HEK293 (cell line): ENCODE results near the gene NEK9.

Experiments
- HOXD13 ChIP-seq: sonication (generic); formaldehyde crosslinking; IDR thresholded peaks from 2 replicates; pipeline ENCODE4 v1.8.0; 2022; ENCODE audit warnings: missing genetic modification reagents, borderline replicate concordance
- REPIN1 ChIP-seq: fragments of 450-650 bp; formaldehyde crosslinking; IDR thresholded peaks from 2 replicates; pipeline ENCODE4 v1.5.1; 2017; ENCODE audit warnings: missing biosample characterization, missing genetic modification characterization, low read depth
- WT1 ChIP-seq: fragments of 450-650 bp; formaldehyde crosslinking; IDR thresholded peaks from 2 replicates; pipeline ENCODE4 v1.5.1; 2016; ENCODE audit warnings: missing biosample characterization, missing genetic modification characterization
- ZFP69B ChIP-seq: fragments of 450-650 bp; formaldehyde crosslinking; IDR thresholded peaks from 2 replicates; pipeline ENCODE4 v1.5.1; 2016; ENCODE audit warnings: missing biosample characterization, missing genetic modification characterization
- ZIC2 ChIP-seq: fragments of 450-650 bp; formaldehyde crosslinking; IDR thresholded peaks from 2 replicates; pipeline ENCODE4 v1.5.1; 2016; ENCODE audit warnings: missing biosample characterization, missing genetic modification characterization
- ZNF324 ChIP-seq: fragments of 450-650 bp; formaldehyde crosslinking; IDR thresholded peaks from 2 replicates; pipeline ENCODE4 v1.5.1; 2016; ENCODE audit warnings: missing biosample characterization, missing genetic modification characterization
- ZNF350 ChIP-seq: fragments of 450-650 bp; formaldehyde crosslinking; IDR thresholded peaks from 2 replicates; pipeline ENCODE4 v1.5.0; 2017; ENCODE audit warnings: missing biosample characterization, mild to moderate bottlenecking, missing genetic modification characterization
- ZNF777 ChIP-seq: fragments of 450-650 bp; formaldehyde crosslinking; IDR thresholded peaks from 2 replicates; pipeline ENCODE4 v1.5.1; 2017; ENCODE audit warnings: missing biosample characterization, missing genetic modification characterization, borderline replicate concordance
- TF ChIP-seq, protein P1 (sequence below): fragments of 450-650 bp; formaldehyde crosslinking; IDR thresholded peaks from 2 replicates; pipeline ENCODE4 v1.5.1; 2016; ENCODE audit warnings: missing biosample characterization, missing genetic modification characterization
- TF ChIP-seq, protein P2 (sequence below): fragments of 450-650 bp; formaldehyde crosslinking; IDR thresholded peaks from 2 replicates; pipeline ENCODE4 v1.5.1; 2016; ENCODE audit warnings: missing biosample characterization, missing genetic modification characterization

DNA sequence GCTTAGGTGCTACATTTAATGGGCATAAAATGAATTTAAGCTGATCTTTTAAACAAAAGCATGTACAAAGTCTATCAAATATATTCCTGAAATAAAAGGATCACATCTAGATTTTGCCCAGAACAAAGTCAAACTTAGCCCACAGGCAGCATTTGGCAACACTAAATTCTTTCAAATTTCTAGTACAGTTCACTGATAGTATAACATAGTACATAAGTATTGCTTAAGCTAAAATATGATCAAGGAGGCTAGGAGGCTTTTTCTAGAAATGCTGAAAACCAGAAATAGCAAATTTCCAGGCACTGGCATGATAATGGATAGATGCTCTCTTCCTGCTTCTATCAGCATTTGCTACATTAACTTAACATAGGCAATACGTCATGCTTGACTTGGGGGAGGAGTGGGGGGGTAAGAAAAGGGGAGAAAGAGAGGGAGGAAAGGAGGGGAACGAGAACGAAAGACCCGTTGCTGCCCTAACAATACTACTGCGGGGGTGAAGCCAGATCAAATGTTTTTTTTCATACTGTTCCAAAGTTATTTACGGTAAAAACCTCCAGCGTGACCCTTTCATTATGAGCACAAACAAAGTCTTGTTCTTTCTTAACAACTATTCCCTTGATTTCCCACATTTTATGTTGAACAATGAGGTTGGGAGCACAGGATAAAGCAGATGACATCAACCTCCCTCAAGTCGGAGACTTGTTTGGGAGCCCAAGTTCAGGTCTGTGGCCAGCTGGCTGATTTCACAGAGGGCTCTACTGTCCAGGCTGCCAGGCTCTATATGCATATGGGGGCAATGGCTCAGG, 38.9 kb upstream of the NEK9 start:
- TF ChIP-seq WT1 (tag by site-specific recombination) (no peak), ZFP69B (tag by site-specific recombination) (no peak), ZIC2 (no peak), HOXD13 (CRISPR knock-in tag) (no peak), ZNF350 (no peak), ZNF324 (tag by site-specific recombination) (no peak), REPIN1 (no peak), ZNF777 (tag by site-specific recombination) (no peak)
- TF ChIP-seq, protein P1, sequence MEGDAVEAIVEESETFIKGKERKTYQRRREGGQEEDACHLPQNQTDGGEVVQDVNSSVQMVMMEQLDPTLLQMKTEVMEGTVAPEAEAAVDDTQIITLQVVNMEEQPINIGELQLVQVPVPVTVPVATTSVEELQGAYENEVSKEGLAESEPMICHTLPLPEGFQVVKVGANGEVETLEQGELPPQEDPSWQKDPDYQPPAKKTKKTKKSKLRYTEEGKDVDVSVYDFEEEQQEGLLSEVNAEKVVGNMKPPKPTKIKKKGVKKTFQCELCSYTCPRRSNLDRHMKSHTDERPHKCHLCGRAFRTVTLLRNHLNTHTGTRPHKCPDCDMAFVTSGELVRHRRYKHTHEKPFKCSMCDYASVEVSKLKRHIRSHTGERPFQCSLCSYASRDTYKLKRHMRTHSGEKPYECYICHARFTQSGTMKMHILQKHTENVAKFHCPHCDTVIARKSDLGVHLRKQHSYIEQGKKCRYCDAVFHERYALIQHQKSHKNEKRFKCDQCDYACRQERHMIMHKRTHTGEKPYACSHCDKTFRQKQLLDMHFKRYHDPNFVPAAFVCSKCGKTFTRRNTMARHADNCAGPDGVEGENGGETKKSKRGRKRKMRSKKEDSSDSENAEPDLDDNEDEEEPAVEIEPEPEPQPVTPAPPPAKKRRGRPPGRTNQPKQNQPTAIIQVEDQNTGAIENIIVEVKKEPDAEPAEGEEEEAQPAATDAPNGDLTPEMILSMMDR, result no peak
- TF ChIP-seq, protein P2, sequence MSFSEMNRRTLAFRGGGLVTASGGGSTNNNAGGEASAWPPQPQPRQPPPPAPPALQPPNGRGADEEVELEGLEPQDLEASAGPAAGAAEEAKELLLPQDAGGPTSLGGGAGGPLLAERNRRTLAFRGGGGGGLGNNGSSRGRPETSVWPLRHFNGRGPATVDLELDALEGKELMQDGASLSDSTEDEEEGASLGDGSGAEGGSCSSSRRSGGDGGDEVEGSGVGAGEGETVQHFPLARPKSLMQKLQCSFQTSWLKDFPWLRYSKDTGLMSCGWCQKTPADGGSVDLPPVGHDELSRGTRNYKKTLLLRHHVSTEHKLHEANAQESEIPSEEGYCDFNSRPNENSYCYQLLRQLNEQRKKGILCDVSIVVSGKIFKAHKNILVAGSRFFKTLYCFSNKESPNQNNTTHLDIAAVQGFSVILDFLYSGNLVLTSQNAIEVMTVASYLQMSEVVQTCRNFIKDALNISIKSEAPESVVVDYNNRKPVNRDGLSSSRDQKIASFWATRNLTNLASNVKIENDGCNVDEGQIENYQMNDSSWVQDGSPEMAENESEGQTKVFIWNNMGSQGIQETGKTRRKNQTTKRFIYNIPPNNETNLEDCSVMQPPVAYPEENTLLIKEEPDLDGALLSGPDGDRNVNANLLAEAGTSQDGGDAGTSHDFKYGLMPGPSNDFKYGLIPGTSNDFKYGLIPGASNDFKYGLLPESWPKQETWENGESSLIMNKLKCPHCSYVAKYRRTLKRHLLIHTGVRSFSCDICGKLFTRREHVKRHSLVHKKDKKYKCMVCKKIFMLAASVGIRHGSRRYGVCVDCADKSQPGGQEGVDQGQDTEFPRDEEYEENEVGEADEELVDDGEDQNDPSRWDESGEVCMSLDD (tag by site-specific recombination), result no peak
